ENCODE results near the gene GNL1.
"Not testable (repeated sequence)": the region's sequence is repeated elsewhere in the genome, so short reads cannot be mapped to it uniquely, and the experiment has no call there.

The GNL1 gene

GRCh38 chr6:30511169-30511546 is 45.1 kb downstream of the GNL1 start:
- CTCF ChIA-PET: interaction anchor here (0.6 to 2.5 kb wide), 5 partner anchors 10 to 30 kb away, joined by 3 to 13 read pairs (median 4); no protein-coding TSS in a partner anchor
- H3K4me3 Mint-ChIP-seq: peak overlapping the region; percentile 9
- no peak for DNase-seq
- H3K36me3 Mint-ChIP-seq: peaks cover 6% of the 10 kb centered on the region
- H3K4me1 Mint-ChIP-seq: peaks cover 82% of the 10 kb centered on the region
- no peaks in the 10 kb centered on the region for H3K27me3 Mint-ChIP-seq
- no peaks in the 10 kb centered on the region for H3K9me3 Mint-ChIP-seq
- peak overlapping the region; percentile 62 for H3K27ac Mint-ChIP-seq

DNA sequence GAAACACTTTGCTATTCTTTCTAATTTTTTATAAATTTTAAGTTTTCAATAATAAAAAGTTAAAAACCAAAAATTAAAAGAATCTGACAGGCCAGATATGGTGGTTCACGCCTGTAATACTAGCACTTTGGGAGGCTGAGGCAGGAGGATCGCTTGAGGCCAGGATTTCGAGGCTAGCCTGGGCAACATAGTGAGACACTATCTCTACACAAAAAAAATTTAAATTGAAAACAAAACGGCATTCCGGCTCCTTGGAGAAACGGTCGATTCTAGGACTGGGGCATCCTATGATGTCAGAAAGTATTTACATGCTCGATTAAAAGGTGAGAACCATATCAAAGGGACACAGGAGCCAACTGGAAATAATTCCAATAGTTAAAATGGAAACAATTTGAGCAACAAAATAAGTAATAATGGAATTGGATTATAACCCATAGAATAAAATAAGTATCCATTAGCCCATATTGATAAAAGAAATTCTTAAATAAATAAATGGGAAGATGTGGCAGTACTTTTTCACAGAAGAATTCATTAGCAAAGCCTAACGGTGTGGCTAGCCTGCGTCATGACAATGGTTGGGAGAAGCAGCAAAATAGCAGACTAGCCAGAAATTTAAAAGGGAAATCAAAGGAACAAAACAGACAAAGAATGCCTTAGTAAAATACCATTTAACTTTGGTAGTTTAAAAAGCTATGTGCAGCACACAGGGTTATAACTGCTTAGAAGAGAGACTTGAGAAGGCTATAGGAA is 45.7 kb downstream of the GNL1 start:
- Mint-ChIP-seq H3K4me3 (no peak overlapping the region), H3K27me3 (no peaks in the 10 kb centered on the region), H3K9me3 (no peaks in the 10 kb centered on the region), H3K4me1 (peaks cover 80% of the 10 kb centered on the region), H3K27ac (peak overlapping the region; percentile 72), H3K36me3 (peaks cover 6% of the 10 kb centered on the region)
- no peak for DNase-seq
- CTCF ChIA-PET: interaction anchor here (0.6 to 2.5 kb wide), 7 partner anchors 10 to 33 kb away, joined by 3 to 13 read pairs (median 4); no protein-coding TSS in a partner anchor

DNA sequence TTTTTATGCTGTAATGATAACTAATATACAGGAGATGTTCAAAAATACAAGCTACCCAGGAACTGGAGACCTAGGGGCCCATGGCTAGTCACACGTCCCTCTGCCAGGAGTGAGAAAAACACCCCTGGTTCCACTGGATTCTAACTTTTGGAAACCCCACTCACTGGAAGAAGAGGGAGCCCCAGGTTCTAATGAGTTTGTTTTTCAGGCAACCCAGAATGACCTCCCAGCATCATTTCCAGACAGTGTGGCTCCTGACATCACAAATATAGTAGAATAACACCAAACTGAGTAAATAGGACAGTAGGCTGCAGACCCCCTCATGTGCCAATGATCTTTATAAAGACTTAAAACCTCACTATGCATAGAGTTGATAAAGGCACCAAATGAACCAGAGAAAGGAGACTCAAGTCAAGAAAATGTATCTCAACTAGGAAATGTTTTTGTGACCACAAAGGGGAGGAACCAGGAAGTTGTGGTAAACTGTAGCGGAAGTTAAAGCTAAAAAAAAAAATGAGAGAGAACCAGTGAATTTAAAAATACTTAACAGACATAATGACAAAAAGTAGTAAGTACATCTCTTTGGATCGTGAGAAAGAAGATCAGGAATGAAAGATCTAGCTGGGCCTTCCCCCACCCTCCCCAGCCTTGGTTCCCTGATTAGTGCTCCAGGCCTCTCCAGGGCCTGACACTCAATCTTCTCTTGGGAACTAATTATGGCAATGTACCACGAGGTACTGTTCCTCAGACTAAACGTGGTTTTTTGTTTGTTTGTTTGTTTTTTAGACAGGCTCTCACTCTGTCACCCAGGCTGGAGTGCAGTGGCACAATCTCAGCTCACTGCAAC is 47.2 kb downstream of the GNL1 start:
- H3K36me3 Mint-ChIP-seq: peaks cover 5% of the 10 kb centered on the region
- peaks cover 66% of the 10 kb centered on the region for H3K4me1 Mint-ChIP-seq
- H3K4me3 Mint-ChIP-seq: peak overlapping the region; percentile 49
- CTCF ChIA-PET: interaction anchor here (1.0 to 2.5 kb wide), 9 partner anchors 8 to 34 kb away, joined by 3 to 15 read pairs (median 4); no protein-coding TSS in a partner anchor
- DNase-seq: peak; percentile 41
- peak overlapping the region; percentile 91 for H3K27ac Mint-ChIP-seq
- H3K27me3 Mint-ChIP-seq: no peaks in the 10 kb centered on the region
- H3K9me3 Mint-ChIP-seq: no peaks in the 10 kb centered on the region

GRCh38 chr6:30507849-30508827 is 48.2 kb downstream of the GNL1 start:
- Mint-ChIP-seq H3K4me3 (peak overlapping the region; percentile 49), H3K9me3 (no peaks in the 10 kb centered on the region), H3K27ac (peak overlapping the region; percentile 91), H3K27me3 (no peaks in the 10 kb centered on the region), H3K4me1 (peaks cover 61% of the 10 kb centered on the region), H3K36me3 (peaks cover 5% of the 10 kb centered on the region)
- no peak for DNase-seq
- CTCF ChIA-PET: interaction anchor here (1.2 to 2.5 kb wide), 6 partner anchors 14 to 34 kb away, joined by 3 to 15 read pairs (median 7); no protein-coding TSS in a partner anchor

- DNase-seq: no peak
- no peaks in the 10 kb centered on the region for H3K9me3 Mint-ChIP-seq
- H3K27ac Mint-ChIP-seq: peak overlapping the region; percentile 72
- CTCF ChIA-PET: interaction anchor here (0.7 to 3.4 kb wide), 9 partner anchors 9 to 144 kb away, joined by 3 to 31 read pairs (median 4); no protein-coding TSS in a partner anchor
- H3K27me3 Mint-ChIP-seq: no peaks in the 10 kb centered on the region
- peaks cover 40% of the 10 kb centered on the region for H3K4me1 Mint-ChIP-seq
- peak overlapping the region; percentile 64 for H3K4me3 Mint-ChIP-seq
- peaks cover 1% of the 10 kb centered on the region for H3K36me3 Mint-ChIP-seq
Observed at GRCh38 chr6:30500421-30501355, 55.6 kb downstream of the GNL1 start.

GRCh38 chr6:30498705-30499104 is 57.6 kb downstream of the GNL1 start:
- H3K27me3 Mint-ChIP-seq, DNase-seq, H3K9me3 Mint-ChIP-seq, CTCF ChIA-PET, H3K4me3 Mint-ChIP-seq, H3K27ac Mint-ChIP-seq: not testable (repeated sequence)
- Mint-ChIP-seq H3K4me1 (peaks cover 59% of the 10 kb centered on the region), H3K36me3 (peaks cover 13% of the 10 kb centered on the region)

- H3K27ac Mint-ChIP-seq: no peak overlapping the region
- H3K4me1 Mint-ChIP-seq: peaks cover 68% of the 10 kb centered on the region
- peaks cover 21% of the 10 kb centered on the region for H3K36me3 Mint-ChIP-seq
- H3K9me3 Mint-ChIP-seq: no peaks in the 10 kb centered on the region
- CTCF ChIA-PET: interaction anchor here (0.6 to 3.7 kb wide), 4 partner anchors 14 to 44 kb away, joined by 3 to 23 read pairs (median 12); no protein-coding TSS in a partner anchor
- H3K4me3 Mint-ChIP-seq: no peak overlapping the region
- H3K27me3 Mint-ChIP-seq: no peaks in the 10 kb centered on the region
- no peak for DNase-seq
Observed at GRCh38 chr6:30497714-30498113, 58.6 kb downstream of the GNL1 start.

DNA sequence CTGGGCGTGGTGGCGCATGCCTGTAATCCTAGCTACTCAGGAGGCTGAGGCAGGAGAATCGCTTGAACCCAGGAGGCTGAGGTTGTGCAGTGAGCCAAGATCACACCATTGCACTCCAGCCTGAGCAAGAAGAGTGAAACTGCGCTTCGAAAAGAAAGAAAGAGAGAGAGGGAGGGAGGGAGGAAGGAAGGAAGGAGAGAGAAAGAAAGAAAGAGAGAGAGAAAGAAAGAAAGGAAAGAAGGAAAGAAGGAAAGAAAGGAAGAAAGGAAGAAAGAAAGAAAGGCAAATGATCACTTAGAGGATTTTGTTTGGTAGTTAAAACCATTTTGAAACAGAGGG is 59.1 kb downstream of the GNL1 start:
- CTCF ChIA-PET: interaction anchor here (0.6 to 3.7 kb wide), 5 partner anchors 15 to 48 kb away, joined by 3 to 23 read pairs (median 8); no protein-coding TSS in a partner anchor
- not testable (repeated sequence) for H3K4me3 Mint-ChIP-seq, H3K27ac Mint-ChIP-seq, DNase-seq, H3K27me3 Mint-ChIP-seq, H3K9me3 Mint-ChIP-seq
- Mint-ChIP-seq H3K4me1 (peaks cover 72% of the 10 kb centered on the region), H3K36me3 (peaks cover 26% of the 10 kb centered on the region)

DNA sequence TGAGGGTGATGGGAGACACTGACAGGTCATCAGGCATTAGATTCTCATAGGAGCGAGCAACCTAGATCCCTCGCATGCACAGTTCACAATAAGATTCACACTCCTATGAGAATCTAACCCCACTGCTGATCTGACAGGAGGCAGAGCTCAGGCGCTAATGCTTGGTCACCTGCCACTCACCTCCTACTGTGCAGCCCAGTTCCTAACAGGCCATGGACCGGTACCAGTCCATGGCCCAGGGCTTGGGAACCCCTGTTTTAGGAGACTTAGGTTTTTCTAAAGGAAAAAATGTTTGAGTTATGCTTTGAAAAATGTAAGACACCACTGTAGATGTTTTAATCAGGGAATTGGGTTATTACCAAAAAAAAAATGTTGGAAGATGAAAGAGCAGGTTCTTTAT is 60.3 kb downstream of the GNL1 start:
- H3K27ac Mint-ChIP-seq: no peak overlapping the region

DNA sequence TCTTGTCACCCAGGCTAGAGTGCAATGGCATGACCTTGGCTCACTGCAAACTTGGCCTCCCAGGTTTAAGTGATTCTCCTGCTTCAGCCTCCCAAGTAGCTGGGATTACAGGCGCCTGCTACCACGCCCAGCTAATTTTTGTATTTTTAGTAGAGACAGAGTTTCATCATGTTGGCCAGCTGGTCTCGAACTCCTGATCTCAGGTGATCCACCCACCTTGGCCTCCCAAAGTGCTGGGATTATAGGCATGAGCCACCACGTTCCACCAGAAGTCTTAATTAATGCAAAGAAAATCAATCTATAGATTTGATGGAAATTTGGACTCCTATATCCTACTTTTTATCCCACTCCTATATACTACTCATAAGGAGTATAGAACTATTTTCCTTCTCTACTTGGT is 61.2 kb downstream of the GNL1 start:
- H3K4me1 Mint-ChIP-seq: peaks cover 69% of the 10 kb centered on the region
- not testable (repeated sequence) for H3K9me3 Mint-ChIP-seq, H3K4me3 Mint-ChIP-seq, H3K27me3 Mint-ChIP-seq, DNase-seq
- peaks cover 46% of the 10 kb centered on the region for H3K36me3 Mint-ChIP-seq
- H3K27ac Mint-ChIP-seq: peak overlapping the region; percentile 76
- CTCF ChIA-PET: interaction anchor here (1.6 to 5.6 kb wide), 3 partner anchors 36 to 47 kb away, joined by 4 to 76 read pairs (median 23); no protein-coding TSS in a partner anchor

More for the DNA sequence above, 60.3 kb downstream of the GNL1 start:
- H3K27me3 Mint-ChIP-seq: no peaks in the 10 kb centered on the region
- no peak for DNase-seq
- H3K36me3 Mint-ChIP-seq: peaks cover 38% of the 10 kb centered on the region
- H3K4me1 Mint-ChIP-seq: peaks cover 76% of the 10 kb centered on the region
- H3K4me3 Mint-ChIP-seq: no peak overlapping the region
- CTCF ChIA-PET: interaction anchor here (0.8 to 3.7 kb wide), 8 partner anchors 12 to 49 kb away, joined by 3 to 23 read pairs (median 5); no protein-coding TSS in a partner anchor
- H3K9me3 Mint-ChIP-seq: no peaks in the 10 kb centered on the region

GRCh38 chr6:30494291-30494861 is 61.9 kb downstream of the GNL1 start:
- Mint-ChIP-seq H3K4me3 (peak overlapping the region; percentile 99), H3K9me3 (no peaks in the 10 kb centered on the region), H3K4me1 (peaks cover 63% of the 10 kb centered on the region), H3K27ac (peak overlapping the region; percentile 76), H3K27me3 (peaks cover 1% of the 10 kb centered on the region), H3K36me3 (peaks cover 51% of the 10 kb centered on the region)
- CTCF ChIA-PET: interaction anchor here (1.0 to 5.6 kb wide), 10 partner anchors 10 to 100 kb away, joined by 3 to 76 read pairs (median 8); no protein-coding TSS in a partner anchor
- DNase-seq: no peak

GRCh38 chr6:30493643-30494250 is 62.5 kb downstream of the GNL1 start:
- DNase-seq: peak; percentile 57

More at GRCh38 chr6:30493643-30494250, 62.5 kb downstream of the GNL1 start:
- Mint-ChIP-seq H3K27ac (peak overlapping the region; percentile 76), H3K4me1 (peaks cover 68% of the 10 kb centered on the region), H3K27me3 (peaks cover 6% of the 10 kb centered on the region), H3K4me3 (peak overlapping the region; percentile 99), H3K9me3 (peaks cover 2% of the 10 kb centered on the region), H3K36me3 (peaks cover 54% of the 10 kb centered on the region)
- CTCF ChIA-PET: interaction anchor here (0.9 to 5.6 kb wide), 15 partner anchors 10 to 100 kb away, joined by 3 to 76 read pairs (median 6); no protein-coding TSS in a partner anchor

Measured in activated naive CD4-positive, alpha-beta T cell treated with anti-CD3 and anti-CD28 coated beads, Interleukin-2, amount 10 ng/mL, durations not matched to agents 7 days and 5 days (primary cell).